ENCODE results near the gene C1orf159. TPM values are rescaled to one million over a fixed set of nuclear protein-coding genes. Genes with fewer than 3 reads are reported as not detected.

C1orf159 gene
- total and polyA plus RNA-seq, 10 of the 15 experiments (the other 5 are each of a cell fraction or from before 2014, with no cell fraction given): 0.11 to 23.4 (median 8.0) TPM

- no peak overlapping the region for H3K27ac ChIP-seq (ENCODE audit: control insufficient read depth, insufficient read depth)
- H4K20me1 ChIP-seq (ENCODE audit: control insufficient read depth, insufficient read depth): no peaks in the 10 kb centered on the region
- ATAC-seq (no peak), DNase-seq (ENCODE audit: low read depth, low spot score) (no peak), FAIRE-seq (no peak)
- no peak overlapping the region for H2AFZ ChIP-seq (ENCODE audit: control insufficient read depth, low read depth, low read length)
- H3K4me2 ChIP-seq (ENCODE audit: control insufficient read depth, insufficient read depth): no peak overlapping the region
- intact Hi-C loops (cut with micrococcal nuclease; ENCODE audit: unreplicated experiment) (no loop called here), in situ Hi-C loops (cut with MboI) (loop anchor here (5.0 kb wide), 1 partner anchor 49 kb away; no protein-coding TSS in a partner anchor)
- 61% methylated on average over 15 of the region's 15 CpGs for WGBS (ENCODE audit: insufficient coverage, insufficient replicate concordance, low lambda C conversion rate, missing lambda C conversion rate)
- ChIA-PET SMC1A (ENCODE audit: uncharacterized antibody, unreplicated experiment) (no interaction called here), RAD21 (ENCODE audit: unreplicated experiment) (no interaction called here), CTCF (no interaction called here), POLR2A (no interaction called here)
- no peaks in the 10 kb centered on the region for H3K79me2 ChIP-seq (ENCODE audit: control insufficient read depth, insufficient read depth, low read length)
- H3K4me1 ChIP-seq (ENCODE audit: control insufficient read depth, insufficient read depth, low read length): peaks cover 6% of the 10 kb centered on the region; the same call in 1 of the 2 replicates
- H3K36me3 ChIP-seq (ENCODE audit: control insufficient read depth in 2 of 2, insufficient read depth in 2 of 2, low read length in 1 of 2): peaks cover 3 to 9% of the 10 kb centered on the region in 2 experiments; a peak in 3 of 4 replicates
- BruUV-seq (replicated peaks): no TSS peak
- H3K9ac ChIP-seq (ENCODE audit: control insufficient read depth, insufficient read depth, low read length): no peak overlapping the region
- H3K27me3 ChIP-seq (replicated peaks in 1 of 2; ENCODE audit: control insufficient read depth in 2 of 2, insufficient read depth in 2 of 2, low read length in 1 of 2): no peaks in the 10 kb centered on the region
- no peaks in the 10 kb centered on the region for H3K9me3 ChIP-seq (replicated peaks; ENCODE audit: control insufficient read depth, insufficient read depth, low read length)
- H3K4me3 ChIP-seq: no peak overlapping the region
- TF ChIP-seq SP1 (IDR thresholded peaks at IDR 0.05; ENCODE audit: low read depth, low read length) (no peak), ZBTB4 (CRISPR knock-in tag; IDR thresholded peaks at IDR 0.05) (no peak), WRNIP1 (IDR thresholded peaks at IDR 0.05; ENCODE audit: borderline replicate concordance, low read depth, low read length) (no peak), STAT3 (IDR thresholded peaks at IDR 0.05; ENCODE audit: low read depth, low read length) (no peak), MTA3 (IDR thresholded peaks at IDR 0.05; ENCODE audit: borderline replicate concordance, low read length) (no peak), JUNB (IDR thresholded peaks at IDR 0.05) (no peak), TCF3 (IDR thresholded peaks at IDR 0.05; ENCODE audit: borderline replicate concordance, insufficient read depth, low read depth, low read length) (no peak), RB1 (IDR thresholded peaks at IDR 0.05; ENCODE audit: borderline replicate concordance) (no peak), SUPT20H (IDR thresholded peaks at IDR 0.05; ENCODE audit: borderline replicate concordance, control insufficient read depth, low read depth, low read length) (no peak), TCF12 (IDR thresholded peaks at IDR 0.05; ENCODE audit: low read depth, low read length) (no peak), E4F1 (IDR thresholded peaks at IDR 0.05; ENCODE audit: borderline replicate concordance, partially characterized antibody) (no peak)
- TF ChIP-seq, protein P1, sequence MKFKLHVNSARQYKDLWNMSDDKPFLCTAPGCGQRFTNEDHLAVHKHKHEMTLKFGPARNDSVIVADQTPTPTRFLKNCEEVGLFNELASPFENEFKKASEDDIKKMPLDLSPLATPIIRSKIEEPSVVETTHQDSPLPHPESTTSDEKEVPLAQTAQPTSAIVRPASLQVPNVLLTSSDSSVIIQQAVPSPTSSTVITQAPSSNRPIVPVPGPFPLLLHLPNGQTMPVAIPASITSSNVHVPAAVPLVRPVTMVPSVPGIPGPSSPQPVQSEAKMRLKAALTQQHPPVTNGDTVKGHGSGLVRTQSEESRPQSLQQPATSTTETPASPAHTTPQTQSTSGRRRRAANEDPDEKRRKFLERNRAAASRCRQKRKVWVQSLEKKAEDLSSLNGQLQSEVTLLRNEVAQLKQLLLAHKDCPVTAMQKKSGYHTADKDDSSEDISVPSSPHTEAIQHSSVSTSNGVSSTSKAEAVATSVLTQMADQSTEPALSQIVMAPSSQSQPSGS (IDR thresholded peaks at IDR 0.05; ENCODE audit: low read length): no peak
- TF ChIP-seq, protein P2, sequence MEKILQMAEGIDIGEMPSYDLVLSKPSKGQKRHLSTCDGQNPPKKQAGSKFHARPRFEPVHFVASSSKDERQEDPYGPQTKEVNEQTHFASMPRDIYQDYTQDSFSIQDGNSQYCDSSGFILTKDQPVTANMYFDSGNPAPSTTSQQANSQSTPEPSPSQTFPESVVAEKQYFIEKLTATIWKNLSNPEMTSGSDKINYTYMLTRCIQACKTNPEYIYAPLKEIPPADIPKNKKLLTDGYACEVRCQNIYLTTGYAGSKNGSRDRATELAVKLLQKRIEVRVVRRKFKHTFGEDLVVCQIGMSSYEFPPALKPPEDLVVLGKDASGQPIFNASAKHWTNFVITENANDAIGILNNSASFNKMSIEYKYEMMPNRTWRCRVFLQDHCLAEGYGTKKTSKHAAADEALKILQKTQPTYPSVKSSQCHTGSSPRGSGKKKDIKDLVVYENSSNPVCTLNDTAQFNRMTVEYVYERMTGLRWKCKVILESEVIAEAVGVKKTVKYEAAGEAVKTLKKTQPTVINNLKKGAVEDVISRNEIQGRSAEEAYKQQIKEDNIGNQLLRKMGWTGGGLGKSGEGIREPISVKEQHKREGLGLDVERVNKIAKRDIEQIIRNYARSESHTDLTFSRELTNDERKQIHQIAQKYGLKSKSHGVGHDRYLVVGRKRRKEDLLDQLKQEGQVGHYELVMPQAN (conservative IDR thresholded peaks at IDR 0.05): no peak
- TF ChIP-seq, protein P3, sequence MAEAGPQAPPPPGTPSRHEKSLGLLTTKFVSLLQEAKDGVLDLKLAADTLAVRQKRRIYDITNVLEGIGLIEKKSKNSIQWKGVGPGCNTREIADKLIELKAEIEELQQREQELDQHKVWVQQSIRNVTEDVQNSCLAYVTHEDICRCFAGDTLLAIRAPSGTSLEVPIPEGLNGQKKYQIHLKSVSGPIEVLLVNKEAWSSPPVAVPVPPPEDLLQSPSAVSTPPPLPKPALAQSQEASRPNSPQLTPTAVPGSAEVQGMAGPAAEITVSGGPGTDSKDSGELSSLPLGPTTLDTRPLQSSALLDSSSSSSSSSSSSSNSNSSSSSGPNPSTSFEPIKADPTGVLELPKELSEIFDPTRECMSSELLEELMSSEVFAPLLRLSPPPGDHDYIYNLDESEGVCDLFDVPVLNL (IDR thresholded peaks at IDR 0.05; ENCODE audit: low read depth, low read length): no peak
These were observed 62.9 kb downstream of the C1orf159 start for GRCh38 chr1:1053022-1053421.

All from GM12878 (cell line).